VCaP (cell line): ENCODE results near the gene OR4B1.

ENCODE experiments used
- H3K27ac ChIP-seq: fragments of 450-650 bp; 2 replicates; pipeline ENCODE4 v1.5.1; 2017
- CTCF ChIP-seq: fragments of 450-650 bp; conservative IDR thresholded peaks from 2 replicates; pipeline ENCODE4 v1.5.1; 2017; ENCODE audit warnings: mild to moderate bottlenecking, moderate library complexity

OR4B1 gene

GRCh38 chr11:48216510-48216909 is at the start of gene OR4B1:
Gene OR4B1 (plus strand): TSS chr11:48216810. CDS start chr11:48216810, 0 bp downstream.
- H3K27ac ChIP-seq = no peak within 1 kb of the TSS
- no peak for TF ChIP-seq CTCF

DNA sequence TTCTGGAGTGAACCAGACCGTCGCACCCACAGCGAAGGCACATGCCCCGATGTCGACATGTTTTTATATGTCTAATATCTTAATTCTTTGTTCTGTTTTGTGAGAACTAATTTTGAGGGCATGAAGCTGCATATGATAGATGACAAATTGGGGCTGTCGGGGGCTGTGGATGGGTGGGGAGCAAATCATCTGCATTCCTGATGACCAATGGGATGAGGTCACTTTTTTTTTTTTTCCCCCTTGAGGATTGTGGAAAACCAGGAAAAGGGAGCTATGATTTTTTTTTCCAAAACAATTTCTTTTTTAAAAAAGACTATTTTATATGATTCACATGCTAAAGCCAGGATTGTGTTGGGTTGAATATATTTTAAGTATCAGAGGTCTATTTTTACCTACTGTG is 49.2 kb upstream of the OR4B1 start:
- no peak for TF ChIP-seq CTCF
- H3K27ac ChIP-seq = no peak overlapping the region

DNA sequence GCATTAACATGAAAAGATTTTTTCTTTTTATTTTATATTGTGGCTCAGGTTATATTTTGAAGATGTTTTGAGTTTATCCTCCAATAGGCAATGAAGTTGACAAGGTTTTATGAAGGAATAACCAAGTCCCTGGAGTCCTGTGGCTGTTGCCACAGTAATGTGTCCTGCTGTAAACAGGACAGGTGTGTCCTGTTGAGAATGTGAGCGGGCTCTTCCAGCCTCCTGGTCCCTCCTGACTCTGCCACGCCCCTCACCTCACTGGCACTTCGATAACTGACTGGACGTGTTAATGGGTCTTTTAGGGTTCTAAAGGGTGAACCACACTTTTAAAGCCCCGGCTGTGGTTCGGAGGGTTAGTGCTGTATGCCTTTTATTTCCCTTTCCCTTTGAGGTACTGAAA is 47.8 kb upstream of the OR4B1 start:
- H3K27ac ChIP-seq = no peak overlapping the region
- TF ChIP-seq CTCF = no peak

GRCh38 chr11:48169259-48169658 is 47.4 kb upstream of the OR4B1 start:
- no peak for TF ChIP-seq CTCF
- H3K27ac ChIP-seq = no peak overlapping the region

GRCh38 chr11:48169717-48170116 is 46.9 kb upstream of the OR4B1 start:
- TF ChIP-seq CTCF = no peak
- H3K27ac ChIP-seq = no peak overlapping the region

DNA sequence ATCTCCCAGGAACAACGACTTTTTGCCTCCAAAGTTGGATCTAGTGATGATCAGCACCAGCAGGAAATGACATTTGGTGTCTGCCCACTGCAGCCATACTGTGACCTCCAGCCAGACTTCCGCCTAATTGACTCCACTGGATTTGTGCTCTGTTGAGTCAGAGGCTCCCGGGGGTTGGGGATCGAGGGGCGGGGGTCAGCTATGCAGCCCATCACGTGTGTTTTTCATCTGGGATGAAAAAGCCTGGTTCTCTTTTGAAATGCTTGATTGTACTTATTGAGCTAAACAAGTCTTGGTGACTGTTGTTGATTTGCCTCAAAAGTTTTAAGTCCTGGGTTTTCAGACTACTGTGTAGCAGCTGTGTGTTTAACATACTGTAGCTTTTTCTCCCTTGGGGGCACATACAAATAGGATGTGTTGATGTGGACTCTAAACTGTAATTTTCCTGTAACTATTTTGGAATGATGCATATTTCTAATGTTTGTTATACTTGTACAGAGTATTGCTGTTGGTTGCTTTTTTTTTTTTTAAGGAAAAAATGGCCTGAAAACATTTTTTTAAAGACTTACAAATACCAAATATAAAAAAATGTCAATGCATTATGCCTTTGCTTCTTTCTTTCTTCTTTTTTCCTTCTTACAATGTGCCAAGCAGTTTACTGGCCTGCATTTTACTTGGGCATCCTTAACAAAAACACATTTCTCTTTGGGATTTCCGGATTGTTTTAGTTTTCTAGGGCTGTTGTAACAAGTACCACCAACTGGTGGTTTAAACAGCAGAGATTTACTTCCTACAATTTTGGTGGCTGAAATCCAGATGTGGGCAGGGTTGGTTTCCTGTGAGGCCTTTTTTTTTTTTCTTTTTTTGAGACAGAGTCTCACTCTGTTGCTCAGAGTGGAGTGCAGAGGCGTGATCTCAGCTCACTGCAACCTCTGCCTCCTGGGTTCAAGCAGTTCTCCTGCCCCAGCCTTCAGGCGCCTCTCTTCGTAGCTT is 46.1 kb upstream of the OR4B1 start:
- TF ChIP-seq CTCF = no peak
- H3K27ac ChIP-seq = no peak overlapping the region

DNA sequence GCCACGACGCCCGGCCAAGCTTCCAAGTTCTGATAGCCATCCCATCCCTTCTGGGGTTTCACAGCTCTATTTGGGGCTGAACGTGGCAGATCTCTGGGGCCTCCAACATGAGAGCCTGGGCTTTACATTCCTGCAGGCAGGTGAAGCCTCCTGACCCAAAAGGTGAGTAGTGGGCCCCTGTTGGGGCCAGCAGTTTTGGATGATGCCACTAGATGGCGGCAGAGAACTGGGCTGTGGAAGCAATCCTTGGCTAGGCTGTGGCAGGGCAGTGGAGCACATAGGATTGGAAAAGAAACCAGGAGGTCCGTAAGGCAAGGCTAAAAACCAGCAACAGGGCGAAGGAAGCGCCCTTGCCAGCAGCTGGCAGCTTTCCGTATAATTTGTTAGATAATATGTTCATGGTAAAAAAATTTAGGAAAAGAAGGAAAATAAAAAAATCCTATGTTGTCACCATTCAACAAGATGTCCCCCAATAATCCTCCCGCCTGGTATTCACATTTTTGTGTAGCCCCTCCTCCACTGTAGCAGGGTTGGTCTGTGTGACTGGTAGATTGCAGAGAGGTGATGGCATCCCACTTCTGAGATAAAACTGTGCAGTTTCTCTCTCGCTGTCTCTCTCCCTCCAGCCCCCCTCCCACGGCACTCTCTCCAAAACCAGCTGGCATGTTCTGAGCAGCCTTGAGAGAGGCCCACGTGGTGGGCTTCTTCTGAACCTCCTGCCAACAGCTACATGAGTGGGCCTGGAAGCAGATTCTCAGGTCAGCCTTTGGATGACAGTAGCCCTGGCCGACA is 43.6 kb upstream of the OR4B1 start:
- no peak overlapping the region for H3K27ac ChIP-seq
- TF ChIP-seq CTCF = peak; percentile 99
